ENCODE measurements around the gene EEF1AKMT4.

DNA sequence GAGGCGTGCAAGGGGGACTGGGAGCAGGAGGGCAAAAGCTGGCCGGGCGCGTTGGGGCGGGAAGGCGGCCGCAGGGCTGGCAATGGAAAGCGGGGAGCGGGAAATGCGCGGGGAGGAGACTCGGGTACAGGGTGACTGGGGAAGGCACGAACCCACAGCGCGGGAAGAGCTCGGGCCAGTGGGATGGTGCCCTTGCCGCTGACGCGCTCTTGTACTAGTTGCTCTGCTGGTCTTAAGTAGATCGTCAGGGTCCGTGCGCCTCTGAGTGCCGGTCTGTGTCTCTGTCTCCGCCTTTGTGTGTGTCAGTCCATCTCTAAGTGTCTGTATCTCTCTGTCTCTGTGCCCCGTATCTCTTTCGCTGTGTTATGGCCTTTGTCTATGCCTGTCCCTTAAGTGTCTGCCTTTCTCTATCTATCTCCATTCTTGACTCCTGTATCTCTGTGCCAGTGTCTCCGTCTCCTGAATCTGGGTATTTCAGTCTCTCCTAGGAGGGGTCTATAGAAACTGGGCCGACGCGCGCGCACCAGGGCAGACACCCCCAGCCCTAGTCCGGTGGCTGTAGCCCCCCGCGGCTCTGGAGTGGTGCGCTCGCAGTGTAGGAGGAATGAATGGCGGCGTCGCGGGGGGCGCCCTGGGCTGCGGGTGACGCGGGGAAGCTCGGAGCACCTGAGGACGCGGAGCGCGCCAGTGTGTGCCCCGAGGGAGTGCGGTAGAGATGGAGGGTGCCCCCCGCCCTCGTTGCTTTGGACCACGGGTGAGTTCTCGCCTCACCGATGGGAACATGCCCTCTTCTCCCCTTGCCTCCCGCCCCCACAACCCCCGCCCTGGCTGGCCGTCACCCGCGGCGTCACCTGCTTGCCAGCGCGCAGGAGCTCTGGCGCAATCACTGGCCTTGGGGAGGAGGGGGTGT lies 12.6 kb downstream of the EEF1AKMT4 start:
- TF ChIP-seq POLR2A (IDR thresholded peaks at IDR 0.05; ENCODE audit: low read length), result no peak
- TF ChIP-seq EP300 (IDR thresholded peaks at IDR 0.05), result no peak
- TF ChIP-seq, protein P1, sequence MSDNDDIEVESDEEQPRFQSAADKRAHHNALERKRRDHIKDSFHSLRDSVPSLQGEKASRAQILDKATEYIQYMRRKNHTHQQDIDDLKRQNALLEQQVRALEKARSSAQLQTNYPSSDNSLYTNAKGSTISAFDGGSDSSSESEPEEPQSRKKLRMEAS (IDR thresholded peaks at IDR 0.05), result 0 out of 2 replicates have a peak, but pooled peaks have one; percentile 3
- TF ChIP-seq, protein P2, sequence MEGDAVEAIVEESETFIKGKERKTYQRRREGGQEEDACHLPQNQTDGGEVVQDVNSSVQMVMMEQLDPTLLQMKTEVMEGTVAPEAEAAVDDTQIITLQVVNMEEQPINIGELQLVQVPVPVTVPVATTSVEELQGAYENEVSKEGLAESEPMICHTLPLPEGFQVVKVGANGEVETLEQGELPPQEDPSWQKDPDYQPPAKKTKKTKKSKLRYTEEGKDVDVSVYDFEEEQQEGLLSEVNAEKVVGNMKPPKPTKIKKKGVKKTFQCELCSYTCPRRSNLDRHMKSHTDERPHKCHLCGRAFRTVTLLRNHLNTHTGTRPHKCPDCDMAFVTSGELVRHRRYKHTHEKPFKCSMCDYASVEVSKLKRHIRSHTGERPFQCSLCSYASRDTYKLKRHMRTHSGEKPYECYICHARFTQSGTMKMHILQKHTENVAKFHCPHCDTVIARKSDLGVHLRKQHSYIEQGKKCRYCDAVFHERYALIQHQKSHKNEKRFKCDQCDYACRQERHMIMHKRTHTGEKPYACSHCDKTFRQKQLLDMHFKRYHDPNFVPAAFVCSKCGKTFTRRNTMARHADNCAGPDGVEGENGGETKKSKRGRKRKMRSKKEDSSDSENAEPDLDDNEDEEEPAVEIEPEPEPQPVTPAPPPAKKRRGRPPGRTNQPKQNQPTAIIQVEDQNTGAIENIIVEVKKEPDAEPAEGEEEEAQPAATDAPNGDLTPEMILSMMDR (IDR thresholded peaks at IDR 0.05), result no peak
- TF ChIP-seq, protein P3, sequence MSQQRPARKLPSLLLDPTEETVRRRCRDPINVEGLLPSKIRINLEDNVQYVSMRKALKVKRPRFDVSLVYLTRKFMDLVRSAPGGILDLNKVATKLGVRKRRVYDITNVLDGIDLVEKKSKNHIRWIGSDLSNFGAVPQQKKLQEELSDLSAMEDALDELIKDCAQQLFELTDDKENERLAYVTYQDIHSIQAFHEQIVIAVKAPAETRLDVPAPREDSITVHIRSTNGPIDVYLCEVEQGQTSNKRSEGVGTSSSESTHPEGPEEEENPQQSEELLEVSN (IDR thresholded peaks at IDR 0.05; ENCODE audit: borderline replicate concordance, low read depth), result no peak; the same call in 1 of the 2 replicates
- TF ChIP-seq MAZ (IDR thresholded peaks at IDR 0.05; ENCODE audit: borderline replicate concordance, low read depth, low read length), result no peak
- no peak for TF ChIP-seq HEYL (CRISPR knock-in tag; IDR thresholded peaks at IDR 0.05)
- TF ChIP-seq, protein P4, sequence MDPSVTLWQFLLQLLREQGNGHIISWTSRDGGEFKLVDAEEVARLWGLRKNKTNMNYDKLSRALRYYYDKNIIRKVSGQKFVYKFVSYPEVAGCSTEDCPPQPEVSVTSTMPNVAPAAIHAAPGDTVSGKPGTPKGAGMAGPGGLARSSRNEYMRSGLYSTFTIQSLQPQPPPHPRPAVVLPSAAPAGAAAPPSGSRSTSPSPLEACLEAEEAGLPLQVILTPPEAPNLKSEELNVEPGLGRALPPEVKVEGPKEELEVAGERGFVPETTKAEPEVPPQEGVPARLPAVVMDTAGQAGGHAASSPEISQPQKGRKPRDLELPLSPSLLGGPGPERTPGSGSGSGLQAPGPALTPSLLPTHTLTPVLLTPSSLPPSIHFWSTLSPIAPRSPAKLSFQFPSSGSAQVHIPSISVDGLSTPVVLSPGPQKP (IDR thresholded peaks at IDR 0.05; ENCODE audit: low read depth, low read length), result no peak
- TF ChIP-seq MAFK (IDR thresholded peaks at IDR 0.05; ENCODE audit: partially characterized antibody), result no peak
- TF ChIP-seq, protein P5, sequence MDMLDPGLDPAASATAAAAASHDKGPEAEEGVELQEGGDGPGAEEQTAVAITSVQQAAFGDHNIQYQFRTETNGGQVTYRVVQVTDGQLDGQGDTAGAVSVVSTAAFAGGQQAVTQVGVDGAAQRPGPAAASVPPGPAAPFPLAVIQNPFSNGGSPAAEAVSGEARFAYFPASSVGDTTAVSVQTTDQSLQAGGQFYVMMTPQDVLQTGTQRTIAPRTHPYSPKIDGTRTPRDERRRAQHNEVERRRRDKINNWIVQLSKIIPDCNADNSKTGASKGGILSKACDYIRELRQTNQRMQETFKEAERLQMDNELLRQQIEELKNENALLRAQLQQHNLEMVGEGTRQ (IDR thresholded peaks at IDR 0.05), result no peak
- TF ChIP-seq NR3C1 (IDR thresholded peaks at IDR 0.05), result no peak
